WTC11 (cell line): ENCODE measurements around the gene ZNF214.
A peak's percentile ranks its signal among the peaks of the same experiment; 100 is the strongest.

ENCODE experiments used
- ATF1 ChIP-seq: sonication (generic); formaldehyde crosslinking; IDR thresholded peaks from 2 replicates; pipeline ENCODE4 v1.8.1; 2023; ENCODE audit warnings: mild to moderate bottlenecking, moderate library complexity, missing genetic modification reagents
- CBFB ChIP-seq: sonication (generic); formaldehyde crosslinking; IDR thresholded peaks from 2 replicates; pipeline ENCODE4 v1.8.1; 2022; ENCODE audit warnings: mild to moderate bottlenecking, low read depth, missing genetic modification reagents
- CTCF ChIP-seq: fragments of 200-600 bp; IDR thresholded peaks from 2 replicates; pipeline ENCODE4 v1.8.0; 2022; ENCODE audit warnings: antibody characterized with exemption
- NR2C2 ChIP-seq: sonication (generic); formaldehyde crosslinking; IDR thresholded peaks from 2 replicates; pipeline ENCODE4 v1.8.0; 2022; ENCODE audit warnings: mild to moderate bottlenecking, missing genetic modification reagents
- SP1 ChIP-seq: sonication (generic); formaldehyde crosslinking; conservative IDR thresholded peaks from 2 replicates; pipeline ENCODE4 v1.8.1; 2022; ENCODE audit warnings: missing genetic modification reagents
- TEAD4 ChIP-seq: sonication (generic); formaldehyde crosslinking; IDR thresholded peaks from 2 replicates; pipeline ENCODE4 v1.8.0; 2022; ENCODE audit warnings: mild to moderate bottlenecking, missing genetic modification reagents
- ZBTB43 ChIP-seq: sonication (generic); formaldehyde crosslinking; IDR thresholded peaks from 2 replicates; pipeline ENCODE4 v1.8.1; 2023; ENCODE audit warnings: mild to moderate bottlenecking, missing genetic modification reagents
- ZMAT4 ChIP-seq: fragments of 250-450 bp; sonication (Bioruptor Pico); IDR thresholded peaks from 2 replicates; pipeline ENCODE4 v1.9.0; 2021; ENCODE audit warnings: mild to moderate bottlenecking
- ZNF512 ChIP-seq: sonication (generic); formaldehyde crosslinking; IDR thresholded peaks from 2 replicates; pipeline ENCODE4 v1.8.1; 2022; ENCODE audit warnings: missing genetic modification reagents, borderline replicate concordance
- ZNF671 ChIP-seq: fragments of 250-450 bp; sonication (Bioruptor Pico); IDR thresholded peaks from 2 replicates; pipeline ENCODE4 v1.8.0; 2021; ENCODE audit warnings: mild to moderate bottlenecking

- TF ChIP-seq ATF1 (CRISPR knock-in tag) (no peak), CTCF (no peak), ZNF512 (CRISPR knock-in tag) (no peak), ZMAT4 (CRISPR knock-in tag) (no peak), CBFB (CRISPR knock-in tag) (no peak), ZBTB43 (CRISPR knock-in tag) (peak; percentile 48; the same call in 1 of the 2 replicates), TEAD4 (CRISPR knock-in tag) (no peak), NR2C2 (CRISPR knock-in tag) (0 out of 2 replicates have a peak, but pooled peaks have one; percentile 18), ZNF671 (CRISPR knock-in tag) (no peak), SP1 (CRISPR knock-in tag) (peak; percentile 83)
These were observed at the start of gene ZNF214, which contains the start of gene NLRP14 for GRCh38 chr11:7020183-7020917.
